NB4 (cell line): ENCODE results near the gene CHST11.

ENCODE experiments used
- MYC ChIP-seq: IDR thresholded peaks from 2 replicates; pipeline ENCODE4 v1.6.1; 2011; ENCODE audit warnings: low read depth, low read length
- POLR2A ChIP-seq: IDR thresholded peaks from 2 replicates; pipeline ENCODE4 v1.6.1; 2011; ENCODE audit warnings: mild to moderate bottlenecking; ENCODE audit not compliant: insufficient read length; ENCODE audit errors: extremely low read depth
- TF ChIP-seq, protein P1 (sequence below): IDR thresholded peaks from one replicate; pipeline ENCODE4 v1.5.1; 2012; ENCODE audit warnings: low read depth, low read length
- TF ChIP-seq, protein P2 (sequence below): IDR thresholded peaks from 2 replicates; pipeline ENCODE4 v1.6.1; 2011; ENCODE audit warnings: low read depth, low read length

DNA sequence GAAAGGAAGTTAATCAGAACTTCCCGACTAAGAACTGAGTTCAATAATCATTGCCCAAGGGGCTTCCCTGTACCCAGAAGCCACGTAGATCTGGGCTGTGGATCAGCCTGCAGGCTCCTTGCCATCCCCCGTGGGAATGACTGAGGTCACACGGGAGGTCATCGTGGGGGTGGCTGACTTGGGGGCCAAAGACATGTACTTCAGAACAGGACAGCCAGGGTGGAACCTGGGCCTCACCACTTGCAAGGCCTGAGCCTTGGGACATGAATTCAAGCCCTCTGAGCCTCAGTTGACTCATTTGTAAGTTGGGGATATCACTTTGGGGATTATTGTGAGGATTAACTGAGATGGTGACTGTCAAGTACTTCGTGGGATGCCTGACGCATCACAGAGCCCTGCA is 280.4 kb downstream of the CHST11 start:
- TF ChIP-seq POLR2A (no peak), MYC (no peak)
- TF ChIP-seq, protein P1, sequence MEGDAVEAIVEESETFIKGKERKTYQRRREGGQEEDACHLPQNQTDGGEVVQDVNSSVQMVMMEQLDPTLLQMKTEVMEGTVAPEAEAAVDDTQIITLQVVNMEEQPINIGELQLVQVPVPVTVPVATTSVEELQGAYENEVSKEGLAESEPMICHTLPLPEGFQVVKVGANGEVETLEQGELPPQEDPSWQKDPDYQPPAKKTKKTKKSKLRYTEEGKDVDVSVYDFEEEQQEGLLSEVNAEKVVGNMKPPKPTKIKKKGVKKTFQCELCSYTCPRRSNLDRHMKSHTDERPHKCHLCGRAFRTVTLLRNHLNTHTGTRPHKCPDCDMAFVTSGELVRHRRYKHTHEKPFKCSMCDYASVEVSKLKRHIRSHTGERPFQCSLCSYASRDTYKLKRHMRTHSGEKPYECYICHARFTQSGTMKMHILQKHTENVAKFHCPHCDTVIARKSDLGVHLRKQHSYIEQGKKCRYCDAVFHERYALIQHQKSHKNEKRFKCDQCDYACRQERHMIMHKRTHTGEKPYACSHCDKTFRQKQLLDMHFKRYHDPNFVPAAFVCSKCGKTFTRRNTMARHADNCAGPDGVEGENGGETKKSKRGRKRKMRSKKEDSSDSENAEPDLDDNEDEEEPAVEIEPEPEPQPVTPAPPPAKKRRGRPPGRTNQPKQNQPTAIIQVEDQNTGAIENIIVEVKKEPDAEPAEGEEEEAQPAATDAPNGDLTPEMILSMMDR = no peak
- TF ChIP-seq, protein P2, sequence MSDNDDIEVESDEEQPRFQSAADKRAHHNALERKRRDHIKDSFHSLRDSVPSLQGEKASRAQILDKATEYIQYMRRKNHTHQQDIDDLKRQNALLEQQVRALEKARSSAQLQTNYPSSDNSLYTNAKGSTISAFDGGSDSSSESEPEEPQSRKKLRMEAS = no peak
